ENCODE measurements around the gene SCLT1. TPM values are rescaled to one million over a fixed set of nuclear protein-coding genes. Genes with fewer than 3 reads are reported as not detected.

The SCLT1 gene
- total and polyA plus RNA-seq, 3 donors from 2014 or later: 5.9 to 25.3 (median 17.5) TPM

GRCh38 chr4:128950796-128951195, 142.5 kb downstream of the SCLT1 start:
- TF ChIP-seq POLR2A (IDR thresholded peaks at IDR 0.05) (no peak), CTCF (IDR thresholded peaks at IDR 0.05) (no peak)
- no peaks in the 10 kb centered on the region for H3K36me3 ChIP-seq (ENCODE audit: low read depth, missing control alignments)
- intact Hi-C loops (cut with DNase I; ENCODE audit: low total_unique reads): no loop called here

GRCh38 chr4:128946916-128947315, 146.4 kb downstream of the SCLT1 start:
- DNase-seq: no peak
- no peaks in the 10 kb centered on the region for H3K36me3 ChIP-seq (ENCODE audit: low read depth, missing control alignments)
- 90 to 95% methylated on average over 3 of the region's 3 CpGs for WGBS, 2 donors
- no peak overlapping the region for H3K27ac ChIP-seq
- no peaks in the 10 kb centered on the region for H3K4me1 ChIP-seq
- intact Hi-C loops (cut with DNase I; ENCODE audit: low total_unique reads): no loop called here
- no peaks in the 10 kb centered on the region for H3K9me3 ChIP-seq
- no peaks in the 10 kb centered on the region for H3K27me3 ChIP-seq
- TF ChIP-seq POLR2A (IDR thresholded peaks at IDR 0.05) (no peak), CTCF (IDR thresholded peaks at IDR 0.05) (no peak)
- H3K4me3 ChIP-seq: no peak overlapping the region

More at GRCh38 chr4:128950796-128951195, 142.5 kb downstream of the SCLT1 start:
- Histone ChIP-seq H3K4me3 (no peak overlapping the region), H3K9me3 (no peaks in the 10 kb centered on the region), H3K27ac (no peak overlapping the region), H3K4me1 (no peaks in the 10 kb centered on the region), H3K27me3 (no peaks in the 10 kb centered on the region)
- WGBS, 2 donors: 95% methylated on average over 2 of the region's 2 CpGs
- DNase-seq: no peak

- WGBS, 2 donors: 38 to 64% methylated on average over 1 of the region's 1 CpG
- no peaks in the 10 kb centered on the region for H3K36me3 ChIP-seq (ENCODE audit: low read depth, missing control alignments)
- H3K27ac ChIP-seq: no peak overlapping the region
- no peaks in the 10 kb centered on the region for H3K27me3 ChIP-seq
- intact Hi-C loops (cut with DNase I; ENCODE audit: low total_unique reads): no loop called here
- H3K4me1 ChIP-seq: no peaks in the 10 kb centered on the region
- no peak for DNase-seq
- no peak overlapping the region for H3K4me3 ChIP-seq
- H3K9me3 ChIP-seq: no peaks in the 10 kb centered on the region
- TF ChIP-seq CTCF (IDR thresholded peaks at IDR 0.05): no peak
- no peak for TF ChIP-seq POLR2A (IDR thresholded peaks at IDR 0.05)
Measured at GRCh38 chr4:128942607-128943006, 150.7 kb downstream of the SCLT1 start.

GRCh38 chr4:128940971-128941370, 152.4 kb downstream of the SCLT1 start:
- WGBS, 2 donors: 74 to 81% methylated on average over 2 of the region's 2 CpGs

More at GRCh38 chr4:128940971-128941370, 152.4 kb downstream of the SCLT1 start:
- Histone ChIP-seq H3K4me1 (no peaks in the 10 kb centered on the region), H3K36me3 (ENCODE audit: low read depth, missing control alignments) (no peaks in the 10 kb centered on the region), H3K9me3 (no peaks in the 10 kb centered on the region), H3K27ac (no peak overlapping the region), H3K27me3 (no peaks in the 10 kb centered on the region), H3K4me3 (no peak overlapping the region)
- intact Hi-C loops (cut with DNase I; ENCODE audit: low total_unique reads): no loop called here
- TF ChIP-seq POLR2A (IDR thresholded peaks at IDR 0.05): no peak
- TF ChIP-seq CTCF (IDR thresholded peaks at IDR 0.05): no peak
- no peak for DNase-seq

Measured in testis (tissue), 3 donors.